Kidney (tissue), 14 donors: ENCODE results near the gene ARHGAP30. TPM values are rescaled to one million over a fixed set of nuclear protein-coding genes. Genes with fewer than 3 reads are reported as not detected.

Experiments used
- DNase-seq, 5 donors: peaks; one replicate each; pipeline ENCODE4 v3.0.0-alpha.2; 2013 to 2020
- FAIRE-seq: peaks from 2 replicates; lab custom pipeline; 2012; peaks lifted over from hg19 to GRCh38; lab: Jason Lieb, UNC
- H3K27ac ChIP-seq, 2 donors: one replicate each; pipeline ENCODE4 v1.7.0; 2013; ENCODE audit warnings: low read depth in 2 of 2, low read length in 2 of 2, inconsistent platforms in 1 of 2
- H3K27me3 ChIP-seq: one replicate; pipeline ENCODE4 v1.7.1; 2013; ENCODE audit warnings: low read length, inconsistent platforms; ENCODE audit not compliant: control insufficient read depth, insufficient read depth
- H3K36me3 ChIP-seq, 3 donors: one replicate each; pipeline versions ENCODE4 v1.7.0 to v1.7.1; 2013; ENCODE audit warnings: low read length in 3 of 3, control low read depth in 1 of 3, inconsistent platforms in 1 of 3; ENCODE audit not compliant: insufficient read depth in 3 of 3, control insufficient read depth in 2 of 3
- H3K4me1 ChIP-seq, 3 donors: one replicate each; pipeline versions ENCODE4 v1.7.0 to v1.7.1; 2013; ENCODE audit warnings: low read length in 3 of 3, inconsistent platforms in 1 of 3, low read depth in 1 of 3; ENCODE audit not compliant: control insufficient read depth in 2 of 3, insufficient read depth in 2 of 3
- H3K4me3 ChIP-seq, 3 donors: one replicate each; pipeline versions ENCODE4 v1.7.0 to v1.8.1; 2013; ENCODE audit warnings: low read length in 3 of 3, control low read depth in 1 of 3, inconsistent platforms in 1 of 3
- H3K9ac ChIP-seq, 3 donors: one replicate each; pipeline versions ENCODE4 v1.7.0 to v1.7.1; 2013; ENCODE audit warnings: low read length in 3 of 3, control low read depth in 1 of 3, inconsistent platforms in 1 of 3
- H3K9me3 ChIP-seq, 3 donors: one replicate each; pipeline versions ENCODE4 v1.7.0 to v1.7.1; 2013; ENCODE audit warnings: low read length in 3 of 3, control low read depth in 1 of 3, inconsistent platforms in 1 of 3; ENCODE audit not compliant: control insufficient read depth in 2 of 3, insufficient read depth in 1 of 3
- CTCF ChIP-seq: IDR thresholded peaks from 3 replicates; pipeline ENCODE4 v1.5.1; 2012; ENCODE audit warnings: mild to moderate bottlenecking, moderate library complexity, borderline replicate concordance; ENCODE audit not compliant: insufficient read depth; ENCODE audit errors: extremely low read depth
- intact Hi-C: fragments of 100-400 bp; cut with DNase I; formaldehyde crosslinking; loops from one replicate; pipeline ENCODE4 v1.11.1; 2022
- polyA plus RNA-seq: library from polyadenylated mRNA; stranded (reverse); fragments of 350-450 nt; fragmentation: Illumina TruSeq; extraction: RNeasy Lipid Tissue Mini Kit (QIAGEN cat#74804); gene quantifications from one replicate; pipeline ENCODE4 v1.2.3, GENCODE V29; 2014; ENCODE audit warnings: low read depth, low replicate concordance; ENCODE audit not compliant: insufficient read depth
- total RNA-seq: library from RNA; stranded (reverse); fragmentation: NEBNext Ultra II Directional; extraction: Animal tissue kit (Norgen Biotek cat#: 25700); gene quantifications from one replicate; pipeline ENCODE4 v1.2.1, GENCODE V29; 2021
- donor health status: control.
- donor health status: control.
- donor health status: control.
- donor health status: control.
- donor health status: control.
- donor health status: DM: yes; HTN: yes; CAD: no.
- donor health status: Normal renal cell carcinoma (clear cell type).

Gene ARHGAP30
- total and polyA plus RNA-seq, 2 donors from 2014 or later = 1.2 to 21.6 TPM

GRCh38 chr1:161111117-161111516, 41.4 kb upstream of the ARHGAP30 start:
- no peak for DNase-seq
- H3K36me3 ChIP-seq = no peaks in the 10 kb centered on the region
- intact Hi-C loops = no loop called here
- peaks cover 0 to 4% (median 3%) of the 10 kb centered on the region in 3 donors for H3K4me1 ChIP-seq
- FAIRE-seq = no peak
- no peak overlapping the region for H3K27ac ChIP-seq
- no peaks in the 10 kb centered on the region for H3K9me3 ChIP-seq
- no peaks in the 10 kb centered on the region for H3K27me3 ChIP-seq
- H3K9ac ChIP-seq = no peak overlapping the region
- H3K4me3 ChIP-seq = no peak overlapping the region
- TF ChIP-seq CTCF = no peak

- Histone ChIP-seq H3K36me3 (peaks cover 0 to 9% (median 5%) of the 10 kb centered on the region in 3 donors), H3K27me3 (no peaks in the 10 kb centered on the region), H3K4me1 (no peaks in the 10 kb centered on the region), H3K4me3 (no peak overlapping the region), H3K9ac (no peak overlapping the region), H3K27ac (no peak overlapping the region), H3K9me3 (no peaks in the 10 kb centered on the region)
- DNase-seq (no peak), FAIRE-seq (no peak)
- TF ChIP-seq CTCF = no peak
- intact Hi-C loops = no loop called here
These were observed 36.7 kb upstream of the ARHGAP30 start for GRCh38 chr1:161106431-161106830.

GRCh38 chr1:161100556-161100955, 30.9 kb upstream of the ARHGAP30 start:
- Histone ChIP-seq H3K27me3 (no peaks in the 10 kb centered on the region), H3K9me3 (no peaks in the 10 kb centered on the region), H3K4me3 (no peak overlapping the region), H3K9ac (no peak overlapping the region), H3K27ac (no peak overlapping the region), H3K36me3 (peaks cover 0 to 11% (median 6%) of the 10 kb centered on the region in 3 donors), H3K4me1 (peaks cover 0 to 4% (median 2%) of the 10 kb centered on the region in 3 donors)
- DNase-seq = no peak
- TF ChIP-seq CTCF = no peak
- no peak for FAIRE-seq
- intact Hi-C loops = no loop called here
